ENCODE results near the gene TIMP2. TPM values are rescaled to one million over a fixed set of nuclear protein-coding genes. Genes with fewer than 3 reads are reported as not detected.
"Not testable (repeated sequence)": the region's sequence is repeated elsewhere in the genome, so short reads cannot be mapped to it uniquely, and the experiment has no call there.

Gene TIMP2
- total RNA-seq, 4 donors from 2014 or later, result 139 to 161 (median 150) TPM

DNA sequence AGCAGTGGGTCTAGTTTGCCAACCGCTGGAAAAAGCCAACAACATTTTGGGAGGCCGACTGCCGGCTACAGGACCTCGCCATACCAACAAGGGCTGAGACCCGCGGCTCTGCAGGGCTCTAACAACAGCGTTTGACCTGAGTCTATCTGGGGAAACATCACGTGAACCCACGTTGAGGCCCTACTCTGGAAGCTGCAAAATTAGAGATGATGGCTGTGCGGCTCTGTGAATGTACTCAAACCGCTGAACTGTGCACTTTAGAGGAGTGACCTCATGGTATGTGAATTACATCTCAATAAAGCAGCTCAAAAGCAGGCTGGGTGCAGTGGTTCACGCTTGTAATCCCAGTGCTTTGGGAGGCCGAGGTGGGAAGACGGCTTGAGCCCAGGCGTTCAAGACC lies 12.1 kb downstream of the TIMP2 start:
- ATAC-seq (ENCODE audit: low FRiP score) (no peak), DNase-seq (ENCODE audit: low spot score) (no peak)
- TF ChIP-seq CTCF (IDR thresholded peaks at IDR 0.05), result no peak

GRCh38 chr17:78912082-78912481 lies 13.1 kb downstream of the TIMP2 start:
- TF ChIP-seq CTCF (IDR thresholded peaks at IDR 0.05), result no peak
- no peak for DNase-seq (ENCODE audit: low spot score)
- no peak for ATAC-seq (ENCODE audit: low FRiP score)

DNA sequence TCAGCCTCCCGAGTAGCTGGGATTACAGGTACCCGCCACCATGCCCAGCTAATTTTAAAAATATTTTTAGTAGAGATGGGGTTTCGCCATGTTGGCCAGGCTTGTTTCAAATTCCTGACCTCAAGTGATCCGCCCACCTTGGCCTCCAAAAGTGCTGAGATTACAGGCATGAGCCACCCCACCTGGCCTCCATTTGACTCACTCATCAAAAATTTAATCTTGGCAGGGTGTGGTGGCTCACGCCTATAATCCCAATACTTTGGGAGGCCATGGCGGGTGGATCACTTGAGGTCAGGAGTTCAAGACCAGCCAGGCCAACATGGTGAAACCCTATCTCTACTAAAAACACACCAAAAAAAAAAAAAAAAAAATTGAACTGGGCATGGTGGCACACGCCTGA lies 13.6 kb downstream of the TIMP2 start:
- ATAC-seq (ENCODE audit: low FRiP score); DNase-seq (ENCODE audit: low spot score): not testable (repeated sequence)

DNA sequence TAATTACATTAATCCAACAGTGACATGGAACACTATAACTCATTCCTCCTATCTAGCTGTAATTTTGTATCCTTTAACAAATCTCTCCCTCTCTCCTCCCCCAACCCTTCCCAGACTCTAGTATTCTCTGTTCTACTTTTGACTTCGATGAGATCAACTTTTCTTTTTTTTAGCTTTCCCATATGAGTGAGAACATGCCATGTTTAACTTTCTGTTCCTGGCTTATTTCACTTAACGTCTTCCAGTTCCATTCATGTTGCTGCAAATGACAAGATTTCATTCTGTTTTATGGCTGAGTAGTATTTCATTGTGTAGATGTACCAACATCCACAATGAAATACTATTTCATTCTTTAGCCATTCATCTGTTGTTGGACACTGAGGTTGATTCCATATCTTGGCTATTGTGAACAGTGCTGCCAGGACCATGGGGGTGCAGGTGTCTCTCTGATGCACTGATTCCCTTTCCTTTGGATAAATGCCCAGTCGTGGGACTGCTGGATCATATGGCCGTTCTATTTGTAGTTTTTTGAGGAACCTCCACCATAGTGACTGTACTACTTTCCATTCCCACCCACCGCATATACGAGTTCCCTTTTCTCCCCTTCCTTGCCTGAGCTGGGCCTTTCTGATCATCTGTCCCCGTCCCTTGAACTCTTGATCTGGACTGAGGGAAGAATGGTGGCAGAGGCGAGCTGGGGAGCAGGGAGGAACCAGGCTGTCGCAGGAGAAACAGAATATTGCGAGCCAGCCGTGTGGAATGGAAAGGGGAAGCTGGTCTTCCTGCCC lies 14.5 kb downstream of the TIMP2 start:
- DNase-seq (ENCODE audit: low spot score) (no peak), ATAC-seq (ENCODE audit: low FRiP score) (no peak)
- no peak for TF ChIP-seq CTCF (IDR thresholded peaks at IDR 0.05)

GRCh38 chr17:78908426-78908825 lies 16.8 kb downstream of the TIMP2 start:
- DNase-seq (ENCODE audit: low spot score) (no peak), ATAC-seq (ENCODE audit: low FRiP score) (no peak)
- no peak for TF ChIP-seq CTCF (IDR thresholded peaks at IDR 0.05)

DNA sequence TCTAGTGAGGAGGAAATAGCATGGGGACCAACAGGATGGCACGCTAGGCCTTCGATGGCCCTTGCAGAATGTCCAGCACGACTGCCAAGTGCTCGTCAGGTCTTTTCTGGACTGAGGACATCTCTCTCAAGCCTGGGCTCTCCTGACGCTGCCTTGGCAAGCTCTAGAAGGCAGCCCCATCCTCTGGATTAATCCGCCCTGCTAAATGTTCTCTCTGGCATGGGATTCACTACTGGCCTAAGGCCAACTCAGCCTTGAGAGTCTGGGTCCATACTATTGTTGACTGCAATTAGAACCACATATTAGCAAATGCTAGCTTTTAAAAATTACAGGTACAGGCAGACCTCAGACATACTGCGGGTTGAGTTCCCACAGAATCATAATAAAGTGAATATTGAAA lies 19.6 kb downstream of the TIMP2 start:
- ATAC-seq (ENCODE audit: low FRiP score) (no peak), DNase-seq (ENCODE audit: low spot score) (no peak)
- TF ChIP-seq CTCF (IDR thresholded peaks at IDR 0.05), result no peak

GRCh38 chr17:78905116-78905515 lies 20.1 kb downstream of the TIMP2 start:
- DNase-seq (ENCODE audit: low spot score), result no peak
- ATAC-seq (ENCODE audit: low FRiP score), result no peak
- no peak for TF ChIP-seq CTCF (IDR thresholded peaks at IDR 0.05)
